ENCODE data around the gene MBNL2. TPM values are rescaled to one million over a fixed set of nuclear protein-coding genes. Genes with fewer than 3 reads are reported as not detected.
A peak's percentile ranks its signal among the peaks of the same experiment; 100 is the strongest.

Gene MBNL2
- total and polyA plus RNA-seq, 7 donors, result 11.8 to 110 (median 84.7) TPM

- Histone ChIP-seq H3K36me3 (peaks cover 0 to 24% (median 0%) of the 10 kb centered on the region in 4 donors), H3K27me3 (no peaks in the 10 kb centered on the region), H3K27ac (peak overlapping the region in 1 of 4 donors; percentile 33), H3K9me3 (no peaks in the 10 kb centered on the region), H3K4me1 (peaks cover 0 to 18% (median 7%) of the 10 kb centered on the region in 4 donors), H3K4me3 (no peak overlapping the region)
- DNase-seq, result no peak
- TF ChIP-seq EP300 (IDR thresholded peaks at IDR 0.05) (no peak), POLR2AphosphoS5 (IDR thresholded peaks at IDR 0.05) (peak in 1 of 4 donors; percentile 9)
- WGBS, 2 donors, result 93 to 95% methylated on average over 4 of the region's 4 CpGs
- intact Hi-C loops (cut with DNase I), result no loop called here
Measured at GRCh38 chr13:97395447-97396136, 173.5 kb downstream of the MBNL2 start.

GRCh38 chr13:97397267-97397666, 175.1 kb downstream of the MBNL2 start:
- Histone ChIP-seq H3K27ac (peak overlapping the region in 2 of 4 donors; percentile 2 to 23), H3K4me1 (peaks cover 0 to 18% (median 7%) of the 10 kb centered on the region in 4 donors), H3K27me3 (no peaks in the 10 kb centered on the region), H3K36me3 (peaks cover 0 to 12% (median 0%) of the 10 kb centered on the region in 4 donors), H3K9me3 (no peaks in the 10 kb centered on the region), H3K4me3 (no peak overlapping the region)
- no peak for TF ChIP-seq CTCF (IDR thresholded peaks at IDR 0.05)
- no peak for TF ChIP-seq EP300 (IDR thresholded peaks at IDR 0.05)
- peak in 2 of 4 donors; percentile 10 to 24 for TF ChIP-seq POLR2AphosphoS5 (IDR thresholded peaks at IDR 0.05)
- TF ChIP-seq POLR2A (IDR thresholded peaks at IDR 0.05), result no peak
- no peak for DNase-seq
- intact Hi-C loops (cut with DNase I), result no loop called here
- 81% methylated on average over 10 of the region's 10 CpGs for WGBS, 2 donors

GRCh38 chr13:97401421-97401820, 179.3 kb downstream of the MBNL2 start:
- H3K4me3 ChIP-seq, result no peak overlapping the region
- no peaks in the 10 kb centered on the region for H3K36me3 ChIP-seq
- H3K4me1 ChIP-seq, result peaks cover 0 to 18% (median 10%) of the 10 kb centered on the region in 4 donors
- 63 to 77% methylated on average over 3 of the region's 3 CpGs for whole genome bisulfite sequencing, 2 donors
- DNase-seq, result no peak
- no peaks in the 10 kb centered on the region for H3K27me3 ChIP-seq
- H3K9me3 ChIP-seq, result no peaks in the 10 kb centered on the region
- TF ChIP-seq EP300 (IDR thresholded peaks at IDR 0.05), result no peak
- no peak for TF ChIP-seq POLR2AphosphoS5 (IDR thresholded peaks at IDR 0.05)
- TF ChIP-seq POLR2A (IDR thresholded peaks at IDR 0.05), result no peak
- TF ChIP-seq CTCF (IDR thresholded peaks at IDR 0.05), result no peak
- intact Hi-C loops (cut with DNase I), result no loop called here
- no peak overlapping the region for H3K27ac ChIP-seq

- intact Hi-C loops (cut with DNase I), result no loop called here
- Histone ChIP-seq H3K27me3 (no peaks in the 10 kb centered on the region), H3K36me3 (no peaks in the 10 kb centered on the region), H3K4me3 (no peak overlapping the region), H3K9me3 (no peaks in the 10 kb centered on the region), H3K27ac (no peak overlapping the region), H3K4me1 (peaks cover 0 to 7% (median 2%) of the 10 kb centered on the region in 4 donors)
- 64 to 75% methylated on average over 3 of the region's 3 CpGs for WGBS, 2 donors
- TF ChIP-seq POLR2AphosphoS5 (IDR thresholded peaks at IDR 0.05) (no peak), POLR2A (IDR thresholded peaks at IDR 0.05) (no peak), EP300 (IDR thresholded peaks at IDR 0.05) (no peak), CTCF (IDR thresholded peaks at IDR 0.05) (no peak)
- no peak for DNase-seq
Measured at GRCh38 chr13:97403893-97404750, 182.0 kb downstream of the MBNL2 start.

GRCh38 chr13:97407540-97407939, 185.4 kb downstream of the MBNL2 start:
- Histone ChIP-seq H3K27ac (peak overlapping the region in 1 of 4 donors; percentile 51), H3K4me1 (peaks cover 0 to 7% (median 2%) of the 10 kb centered on the region in 4 donors), H3K4me3 (no peak overlapping the region), H3K36me3 (no peaks in the 10 kb centered on the region), H3K9me3 (no peaks in the 10 kb centered on the region), H3K27me3 (no peaks in the 10 kb centered on the region)
- 91% methylated on average over 2 of the region's 2 CpGs for WGBS, 2 donors
- TF ChIP-seq POLR2A (IDR thresholded peaks at IDR 0.05) (no peak), CTCF (IDR thresholded peaks at IDR 0.05) (no peak), EP300 (IDR thresholded peaks at IDR 0.05) (peak in 1 of 4 donors; percentile 10), POLR2AphosphoS5 (IDR thresholded peaks at IDR 0.05) (peak in 1 of 4 donors; percentile 23)
- intact Hi-C loops (cut with DNase I), result no loop called here
- no peak for DNase-seq
